Smooth muscle cell of the brain vasculature (primary cell): Measurements from ENCODE around the gene CAPN9.
"Not testable (repeated sequence)": the region's sequence is repeated elsewhere in the genome, so short reads cannot be mapped to it uniquely, and the experiment has no call there.

ENCODE experiments used
- DNase-seq: peaks from one replicate; pipeline ENCODE4 v3.0.0-alpha.2; 2012; ENCODE audit warnings: low read depth, low spot score

CAPN9 gene

GRCh38 chr1:230822092-230822581 is 74.9 kb downstream of the CAPN9 start:
- no peak for DNase-seq

GRCh38 chr1:230823426-230823825 is 76.2 kb downstream of the CAPN9 start:
- no peak for DNase-seq

- DNase-seq = no peak
Observed at GRCh38 chr1:230823931-230824381, 76.8 kb downstream of the CAPN9 start.

GRCh38 chr1:230824551-230824918 is 77.3 kb downstream of the CAPN9 start:
- no peak for DNase-seq

- DNase-seq = no peak
Observed at GRCh38 chr1:230824919-230825721, 77.9 kb downstream of the CAPN9 start.

GRCh38 chr1:230825761-230826160 is 78.6 kb downstream of the CAPN9 start:
- DNase-seq = no peak

GRCh38 chr1:230826166-230826875 is 79.1 kb downstream of the CAPN9 start:
- no peak for DNase-seq

GRCh38 chr1:230827081-230827681 is 80.0 kb downstream of the CAPN9 start:
- no peak for DNase-seq

- DNase-seq = no peak
Observed at GRCh38 chr1:230827801-230828200, 80.6 kb downstream of the CAPN9 start.

- no peak for DNase-seq
Observed at GRCh38 chr1:230828421-230828820, 81.2 kb downstream of the CAPN9 start.

GRCh38 chr1:230831771-230832170 is 84.6 kb downstream of the CAPN9 start:
- no peak for DNase-seq

- no peak for DNase-seq
Observed at GRCh38 chr1:230832476-230832875, 85.3 kb downstream of the CAPN9 start.

GRCh38 chr1:230833511-230833910 is 86.3 kb downstream of the CAPN9 start:
- DNase-seq = no peak

GRCh38 chr1:230834292-230834691 is 87.1 kb downstream of the CAPN9 start:
- no peak for DNase-seq

- DNase-seq = no peak
Observed at GRCh38 chr1:230836347-230836746, 89.2 kb downstream of the CAPN9 start.

- DNase-seq = no peak
Observed at GRCh38 chr1:230836793-230837192, 89.6 kb downstream of the CAPN9 start.

- DNase-seq = no peak
Observed at GRCh38 chr1:230839173-230839572, 92.0 kb downstream of the CAPN9 start.

- DNase-seq = no peak
Observed at GRCh38 chr1:230842801-230843200, 95.6 kb downstream of the CAPN9 start.

GRCh38 chr1:230843503-230844309 is 96.5 kb downstream of the CAPN9 start:
- no peak for DNase-seq

- DNase-seq = no peak
Observed at GRCh38 chr1:230844561-230844960, 97.4 kb downstream of the CAPN9 start.

- DNase-seq = not testable (repeated sequence)
Observed at GRCh38 chr1:230845184-230845583, 98.0 kb downstream of the CAPN9 start.

GRCh38 chr1:230848235-230848634 is 101.0 kb downstream of the CAPN9 start:
- no peak for DNase-seq
